ENCODE measurements around the gene UBE2R2. TPM values are rescaled to one million over a fixed set of nuclear protein-coding genes. Genes with fewer than 3 reads are reported as not detected.

Gene UBE2R2
- total and polyA plus RNA-seq, 2 donors (not counting 3 experiments of a cell fraction or from before 2014, with no cell fraction given): 23.9 to 54.3 TPM

DNA sequence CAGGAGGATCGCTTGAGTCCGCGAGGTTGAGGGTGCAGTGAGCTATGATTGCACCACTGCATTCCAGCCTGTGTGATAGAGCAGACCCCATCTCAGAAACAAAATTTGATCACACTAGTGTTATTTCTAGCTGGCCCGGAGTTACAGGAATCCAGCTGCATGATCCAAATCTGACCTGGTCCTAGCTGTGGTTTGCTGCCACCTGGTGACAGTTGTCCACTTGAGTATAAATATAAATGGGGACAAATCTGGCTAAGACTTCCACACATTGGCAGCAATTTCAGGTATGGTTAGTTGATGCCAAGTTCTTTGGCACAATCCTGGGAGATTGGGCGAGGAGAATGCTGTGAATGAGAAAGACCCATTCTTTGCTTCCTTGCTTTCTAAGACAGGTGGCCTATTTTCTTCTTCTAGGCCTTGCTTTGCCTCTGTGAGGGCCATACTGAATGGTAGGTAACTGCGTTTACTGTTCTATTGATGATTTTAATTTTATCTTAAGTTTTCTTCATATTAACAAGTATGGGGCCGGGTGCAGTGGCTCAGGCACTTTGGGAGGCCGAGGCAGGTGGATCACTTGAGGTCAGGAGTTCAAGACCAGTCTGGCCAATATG lies 35.4 kb downstream of the UBE2R2 start:
- Histone ChIP-seq H3K9ac (replicated peaks; ENCODE audit: extremely low read depth, insufficient read depth, low read length) (no peak overlapping the region), H3K4me3 (replicated peaks in 1 of 3; ENCODE audit: insufficient read depth in 1 of 3, low read depth in 1 of 3, low read length in 3 of 3) (no peak overlapping the region), H3K9me1 (replicated peaks; ENCODE audit: control insufficient read depth, extremely low read depth, insufficient read depth, low read length) (no peaks in the 10 kb centered on the region), H4K20me1 (replicated peaks; ENCODE audit: control insufficient read depth, extremely low read depth, insufficient read depth, low read length) (peaks cover 7% of the 10 kb centered on the region), H2AFZ (ENCODE audit: low read depth, low read length) (no peak overlapping the region), H3K79me2 (ENCODE audit: control insufficient read depth, insufficient read depth, low read length) (peaks cover 99% of the 10 kb centered on the region), H3K4me1 (ENCODE audit: control insufficient read depth, extremely low read depth, insufficient read depth, low read length) (peaks cover 22% of the 10 kb centered on the region), H3K4me2 (ENCODE audit: insufficient read depth, low read length) (no peak overlapping the region), H3K36me3 (ENCODE audit: control insufficient read depth in 2 of 2, extremely low read depth in 1 of 2, insufficient read depth in 2 of 2, low read length in 2 of 2) (no peaks in the 10 kb centered on the region), H3K9me3 (replicated peaks; ENCODE audit: control insufficient read depth, insufficient read depth, low read length) (no peaks in the 10 kb centered on the region), H3K27me3 (ENCODE audit: control insufficient read depth in 2 of 2, insufficient read depth in 2 of 2, low read length in 2 of 2) (no peaks in the 10 kb centered on the region), H3K27ac (ENCODE audit: insufficient read depth, low read depth, low read length) (no peak overlapping the region)
- ChIA-PET POLR2A (no interaction called here), CTCF (interaction anchor here (0.7 to 3.1 kb wide), 11 partner anchors 9 to 228 kb away, joined by 3 to 75 read pairs (median 6); no protein-coding TSS in a partner anchor)
- dilution Hi-C loops (cut with MboI; ENCODE audit: extremely low pct_ligation_motif_present, low sequenced_read_pairs): no loop called here
- intact Hi-C loops (cut with micrococcal nuclease): loop anchor here (1.0 kb wide), 3 partner anchors 39 to 114 kb away; no protein-coding TSS in a partner anchor
- FAIRE-seq (peak; percentile 69), DNase-seq (ENCODE audit: low read depth, low spot score) (peak; percentile 77)
- peak; percentile 33 to 45 for TF ChIP-seq CTCF (IDR thresholded peaks at IDR 0.05; ENCODE audit: extremely low read depth in 1 of 2, insufficient read depth in 1 of 2, low read depth in 1 of 2, low read length in 2 of 2)
- TF ChIP-seq FOS (IDR thresholded peaks at IDR 0.05; ENCODE audit: borderline replicate concordance, insufficient read depth, low read length): no peak
- no TSS peak for BruUV-seq (replicated peaks)

DNA sequence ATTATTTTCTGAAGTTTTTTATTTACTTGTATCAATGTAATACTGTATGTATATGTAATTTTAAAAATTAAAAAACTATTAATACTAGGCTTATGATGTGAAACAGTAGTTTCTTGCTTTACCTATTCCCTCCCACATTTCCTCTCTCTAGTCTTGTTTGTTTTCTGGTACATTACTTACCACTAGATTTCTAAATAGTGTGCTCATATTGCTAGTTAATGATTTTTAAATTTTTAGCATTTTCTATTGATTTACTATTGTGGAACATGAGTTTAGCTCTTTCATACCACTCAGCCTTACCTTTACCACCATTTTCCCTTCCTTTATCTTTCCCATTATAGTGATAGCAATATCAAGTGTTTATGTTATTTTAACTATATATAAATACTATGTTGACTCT lies 39.3 kb downstream of the UBE2R2 start:
- BruUV-seq (replicated peaks): no TSS peak

More for the DNA sequence above, 39.3 kb downstream of the UBE2R2 start:
- no peaks in the 10 kb centered on the region for H3K9me1 ChIP-seq (replicated peaks; ENCODE audit: control insufficient read depth, extremely low read depth, insufficient read depth, low read length)
- H3K27me3 ChIP-seq (ENCODE audit: control insufficient read depth in 2 of 2, insufficient read depth in 2 of 2, low read length in 2 of 2): no peaks in the 10 kb centered on the region
- no peaks in the 10 kb centered on the region for H3K9me3 ChIP-seq (replicated peaks; ENCODE audit: control insufficient read depth, insufficient read depth, low read length)
- peaks cover 98% of the 10 kb centered on the region for H3K79me2 ChIP-seq (ENCODE audit: control insufficient read depth, insufficient read depth, low read length)
- intact Hi-C loops (cut with micrococcal nuclease): no loop called here
- no peaks in the 10 kb centered on the region for H3K36me3 ChIP-seq (ENCODE audit: control insufficient read depth in 2 of 2, extremely low read depth in 1 of 2, insufficient read depth in 2 of 2, low read length in 2 of 2)
- peaks cover 18% of the 10 kb centered on the region for H4K20me1 ChIP-seq (replicated peaks; ENCODE audit: control insufficient read depth, extremely low read depth, insufficient read depth, low read length)
- peaks cover 13% of the 10 kb centered on the region for H3K4me1 ChIP-seq (ENCODE audit: control insufficient read depth, extremely low read depth, insufficient read depth, low read length)
- DNase-seq (ENCODE audit: low read depth, low spot score): no peak
- dilution Hi-C loops (cut with MboI; ENCODE audit: extremely low pct_ligation_motif_present, low sequenced_read_pairs): no loop called here
- no peak overlapping the region for H3K27ac ChIP-seq (ENCODE audit: insufficient read depth, low read depth, low read length)
- no peak for FAIRE-seq
- ChIA-PET POLR2A (no interaction called here), CTCF (interaction anchor here (1.5 to 1.6 kb wide), 2 partner anchors 43 to 118 kb away, joined by 5 to 9 read pairs; no protein-coding TSS in a partner anchor)
- no peak overlapping the region for H2AFZ ChIP-seq (ENCODE audit: low read depth, low read length)
- no peak overlapping the region for H3K4me3 ChIP-seq (replicated peaks in 1 of 3; ENCODE audit: insufficient read depth in 1 of 3, low read depth in 1 of 3, low read length in 3 of 3)
- H3K4me2 ChIP-seq (ENCODE audit: insufficient read depth, low read length): no peak overlapping the region
- TF ChIP-seq MYC (IDR thresholded peaks at IDR 0.05; ENCODE audit: low read depth, low read length) (no peak), EZH2 (IDR thresholded peaks at IDR 0.05; ENCODE audit: borderline replicate concordance, low read depth, low read length, severe bottlenecking) (no peak), CTCF (IDR thresholded peaks at IDR 0.05; ENCODE audit: extremely low read depth in 1 of 2, insufficient read depth in 1 of 2, low read depth in 1 of 2, low read length in 2 of 2) (no peak)
- no peak overlapping the region for H3K9ac ChIP-seq (replicated peaks; ENCODE audit: extremely low read depth, insufficient read depth, low read length)
